ENCODE results near the gene SMYD3. TPM values are rescaled to one million over a fixed set of nuclear protein-coding genes. Genes with fewer than 3 reads are reported as not detected.

Gene SMYD3
- total RNA-seq, 2 donors from 2014 or later: 16.2 to 16.4 TPM

DNA sequence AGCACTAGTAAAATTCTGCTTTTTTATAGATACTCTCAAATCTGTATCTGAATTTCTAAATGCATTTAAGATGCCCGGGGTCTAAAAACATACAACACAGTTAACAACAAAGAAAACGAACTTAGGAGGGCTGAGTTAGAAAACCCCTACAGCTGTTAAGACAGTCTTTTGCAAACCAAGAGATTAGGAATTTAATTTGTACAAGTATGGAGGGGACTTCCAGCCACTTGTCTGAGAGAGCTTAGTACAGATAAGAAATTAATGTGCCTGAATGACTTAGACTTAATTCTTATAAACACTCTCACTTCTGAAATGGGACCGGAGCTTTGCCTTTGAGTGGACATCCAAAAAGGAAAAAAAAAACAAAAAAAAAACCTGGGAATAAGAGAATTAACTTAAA lies 61.6 kb downstream of the SMYD3 start:
- TF ChIP-seq, protein P1, sequence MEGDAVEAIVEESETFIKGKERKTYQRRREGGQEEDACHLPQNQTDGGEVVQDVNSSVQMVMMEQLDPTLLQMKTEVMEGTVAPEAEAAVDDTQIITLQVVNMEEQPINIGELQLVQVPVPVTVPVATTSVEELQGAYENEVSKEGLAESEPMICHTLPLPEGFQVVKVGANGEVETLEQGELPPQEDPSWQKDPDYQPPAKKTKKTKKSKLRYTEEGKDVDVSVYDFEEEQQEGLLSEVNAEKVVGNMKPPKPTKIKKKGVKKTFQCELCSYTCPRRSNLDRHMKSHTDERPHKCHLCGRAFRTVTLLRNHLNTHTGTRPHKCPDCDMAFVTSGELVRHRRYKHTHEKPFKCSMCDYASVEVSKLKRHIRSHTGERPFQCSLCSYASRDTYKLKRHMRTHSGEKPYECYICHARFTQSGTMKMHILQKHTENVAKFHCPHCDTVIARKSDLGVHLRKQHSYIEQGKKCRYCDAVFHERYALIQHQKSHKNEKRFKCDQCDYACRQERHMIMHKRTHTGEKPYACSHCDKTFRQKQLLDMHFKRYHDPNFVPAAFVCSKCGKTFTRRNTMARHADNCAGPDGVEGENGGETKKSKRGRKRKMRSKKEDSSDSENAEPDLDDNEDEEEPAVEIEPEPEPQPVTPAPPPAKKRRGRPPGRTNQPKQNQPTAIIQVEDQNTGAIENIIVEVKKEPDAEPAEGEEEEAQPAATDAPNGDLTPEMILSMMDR (IDR thresholded peaks at IDR 0.05): no peak
- intact Hi-C loops (cut with DNase I): no loop called here
- Histone ChIP-seq H3K27ac (no peak overlapping the region), H3K27me3 (no peaks in the 10 kb centered on the region), H3K36me3 (no peaks in the 10 kb centered on the region), H3K4me3 (no peak overlapping the region), H3K4me1 (no peaks in the 10 kb centered on the region), H3K9ac (ENCODE audit: low read depth in 2 of 2, low read length in 2 of 2) (no peak overlapping the region), H3K9me3 (no peaks in the 10 kb centered on the region)
- no peak for DNase-seq

DNA sequence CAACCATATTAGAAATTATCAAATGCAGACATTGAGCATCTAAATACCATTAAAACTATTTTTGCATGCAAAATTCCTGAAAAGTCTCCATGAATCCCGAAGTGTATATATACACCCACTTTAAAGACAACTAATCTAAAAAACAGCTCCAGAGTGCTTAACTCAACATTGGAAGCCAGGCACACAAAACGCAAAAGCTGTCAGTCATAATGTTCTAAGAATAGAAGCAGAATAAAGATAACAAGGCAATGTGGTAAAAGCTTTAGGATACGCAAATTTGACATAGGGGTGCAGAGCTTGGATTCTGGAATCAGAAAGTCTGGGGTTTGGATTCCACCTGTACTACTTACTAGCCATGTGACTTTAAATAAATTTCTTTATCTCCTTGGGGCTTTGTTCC lies 62.5 kb downstream of the SMYD3 start:
- Histone ChIP-seq H3K36me3 (no peaks in the 10 kb centered on the region), H3K9ac (ENCODE audit: low read depth in 2 of 2, low read length in 2 of 2) (no peak overlapping the region), H3K4me3 (no peak overlapping the region), H3K27me3 (no peaks in the 10 kb centered on the region), H3K27ac (no peak overlapping the region), H3K9me3 (no peaks in the 10 kb centered on the region), H3K4me1 (no peaks in the 10 kb centered on the region)
- intact Hi-C loops (cut with DNase I): no loop called here
- TF ChIP-seq, protein P1 (IDR thresholded peaks at IDR 0.05): no peak
- no peak for DNase-seq

DNA sequence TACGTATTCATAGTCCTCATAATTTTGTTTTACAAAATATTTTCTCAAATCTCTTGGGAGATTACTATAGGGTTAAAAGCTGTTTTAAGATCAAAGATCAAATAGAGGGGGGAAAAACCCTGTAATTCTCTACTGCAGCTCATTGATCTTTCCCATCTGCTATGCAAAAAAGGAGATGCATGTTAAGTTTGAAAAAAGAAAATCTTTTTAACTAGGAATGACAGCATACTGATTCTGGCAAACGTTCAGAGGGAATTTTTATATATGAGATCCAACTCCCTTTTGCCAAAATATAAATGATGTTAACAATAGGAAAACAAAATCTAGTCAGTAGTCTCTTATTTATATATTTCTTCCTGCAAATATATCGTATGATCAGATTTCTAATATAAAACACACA lies 69.1 kb downstream of the SMYD3 start:
- Histone ChIP-seq H3K9ac (ENCODE audit: low read depth in 2 of 2, low read length in 2 of 2) (no peak overlapping the region), H3K4me3 (no peak overlapping the region), H3K9me3 (no peaks in the 10 kb centered on the region), H3K4me1 (no peaks in the 10 kb centered on the region), H3K27me3 (no peaks in the 10 kb centered on the region), H3K36me3 (no peaks in the 10 kb centered on the region), H3K27ac (no peak overlapping the region)
- intact Hi-C loops (cut with DNase I): no loop called here
- TF ChIP-seq, protein P1 (IDR thresholded peaks at IDR 0.05): no peak
- DNase-seq: no peak

DNA sequence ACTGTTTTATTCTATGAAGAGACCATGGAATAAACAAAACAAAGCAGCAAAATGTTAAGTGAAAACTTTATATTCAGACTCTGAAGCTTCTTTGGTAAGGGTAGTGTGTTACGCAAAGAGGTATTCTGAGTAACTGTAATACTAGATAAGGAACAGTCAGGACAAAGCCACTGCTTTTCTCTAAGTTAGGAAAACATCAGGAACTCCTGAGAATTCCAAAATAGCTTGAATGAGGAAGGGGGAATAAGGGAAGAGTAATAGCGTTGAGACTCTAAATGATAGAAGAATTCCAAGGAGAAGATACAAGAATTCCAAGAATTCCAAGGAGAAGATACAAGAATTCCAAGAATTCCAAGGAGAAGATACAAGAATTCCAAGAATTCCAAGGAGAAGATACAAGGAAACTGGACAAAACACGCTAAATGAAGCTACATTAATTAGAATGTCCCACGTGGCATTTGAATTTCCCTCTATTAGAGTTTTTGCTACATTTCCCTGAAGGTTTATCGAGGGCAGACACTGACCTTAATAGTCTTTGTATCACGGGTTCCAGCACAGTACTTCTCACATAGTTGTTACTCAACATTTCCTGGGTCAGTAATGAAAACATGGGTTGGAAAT lies 71.5 kb downstream of the SMYD3 start:
- DNase-seq: no peak
- Histone ChIP-seq H3K4me1 (no peaks in the 10 kb centered on the region), H3K9me3 (no peaks in the 10 kb centered on the region), H3K4me3 (no peak overlapping the region), H3K36me3 (no peaks in the 10 kb centered on the region), H3K27ac (no peak overlapping the region), H3K27me3 (no peaks in the 10 kb centered on the region), H3K9ac (ENCODE audit: low read depth in 2 of 2, low read length in 2 of 2) (no peak overlapping the region)
- TF ChIP-seq, protein P1 (IDR thresholded peaks at IDR 0.05): no peak
- intact Hi-C loops (cut with DNase I): no loop called here

DNA sequence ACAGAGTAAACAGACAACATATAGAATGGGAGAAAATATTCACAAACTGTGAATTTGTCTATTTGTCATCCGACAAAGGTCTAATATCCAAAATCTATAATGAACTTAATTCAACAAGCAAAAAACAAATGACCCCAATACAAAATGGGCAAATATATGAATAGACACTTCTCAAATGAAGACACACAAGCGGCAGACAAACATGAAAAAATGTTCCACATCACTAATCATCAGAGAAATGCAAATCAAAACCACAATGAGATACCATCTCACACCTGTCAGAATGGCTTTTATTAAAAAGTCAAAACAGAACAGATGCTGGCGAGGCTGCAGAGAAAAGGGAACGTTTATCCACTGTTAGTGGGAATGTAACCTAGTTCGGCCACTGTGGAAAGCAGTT lies 72.7 kb downstream of the SMYD3 start:
- Histone ChIP-seq H3K9me3 (no peaks in the 10 kb centered on the region), H3K4me1 (no peaks in the 10 kb centered on the region), H3K4me3 (no peak overlapping the region), H3K36me3 (no peaks in the 10 kb centered on the region), H3K27ac (no peak overlapping the region), H3K27me3 (no peaks in the 10 kb centered on the region), H3K9ac (ENCODE audit: low read depth in 2 of 2, low read length in 2 of 2) (no peak overlapping the region)
- TF ChIP-seq, protein P1 (IDR thresholded peaks at IDR 0.05): no peak
- no peak for DNase-seq
- intact Hi-C loops (cut with DNase I): no loop called here
